ENCODE data around the gene SCAMP3.

GRCh38 chr1:155266553-155266952 lies 4.4 kb upstream of the SCAMP3 start:
- no peak for TF ChIP-seq GATA3 (IDR thresholded peaks at IDR 0.05; ENCODE audit: low read depth, low read length)
- TF ChIP-seq GATA2 (IDR thresholded peaks at IDR 0.05; ENCODE audit: low read depth, low read length), result no peak

All from SH-SY5Y (cell line).